GM12874 (cell line): ENCODE results near the gene PTCH1.

Experiments used
- TF ChIP-seq, protein P1 (sequence below): IDR thresholded peaks from 2 replicates; pipeline ENCODE4 v1.5.1; 2011; ENCODE audit warnings: low read depth, mild to moderate bottlenecking, control low read depth, low read length, moderate library complexity; ENCODE audit not compliant: insufficient read depth

The PTCH1 gene

DNA sequence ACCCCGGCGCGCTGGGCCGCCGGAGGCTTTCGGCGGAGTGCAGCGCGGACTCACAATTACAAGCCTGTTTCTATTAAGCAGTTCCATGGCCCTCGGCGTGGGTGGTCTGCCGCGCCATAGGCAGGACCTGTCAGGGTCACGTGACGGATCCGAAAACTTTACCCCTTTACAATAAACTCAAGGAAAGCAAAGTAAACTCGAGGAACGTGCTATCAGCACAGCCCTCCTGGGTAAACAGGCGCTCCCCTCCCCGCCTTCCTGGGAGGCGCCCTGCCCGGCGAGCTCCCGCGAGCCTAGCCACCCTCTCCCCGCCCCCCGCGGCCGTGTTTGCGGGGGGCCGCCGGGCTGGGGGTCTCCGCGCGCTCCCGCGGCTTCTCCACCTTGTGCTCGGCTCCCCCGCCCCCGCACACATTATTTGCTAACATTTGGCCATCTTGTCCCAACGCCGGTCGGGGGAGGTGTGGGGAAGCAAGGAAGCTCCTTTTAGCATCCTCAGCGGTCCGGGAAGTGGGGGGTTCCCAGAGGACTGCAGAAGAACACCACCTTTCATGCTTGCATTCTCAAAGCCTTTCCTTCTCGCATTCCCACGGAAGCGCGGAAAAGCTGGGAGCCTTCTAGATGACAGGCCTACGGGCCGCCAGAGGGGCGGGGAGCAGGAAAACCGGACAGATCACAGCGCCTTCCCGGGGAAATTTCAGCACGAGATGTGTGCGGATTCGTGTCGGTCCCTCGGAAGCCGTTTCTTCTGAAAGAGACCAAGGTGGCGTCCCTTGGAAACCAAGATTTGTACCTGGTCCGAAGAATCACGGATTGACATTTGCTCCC is at the start of gene PTCH1:
Gene PTCH1 (minus strand): TSS at position 238 of the 825 bp plus-strand sequence.
- TF ChIP-seq, protein P1, sequence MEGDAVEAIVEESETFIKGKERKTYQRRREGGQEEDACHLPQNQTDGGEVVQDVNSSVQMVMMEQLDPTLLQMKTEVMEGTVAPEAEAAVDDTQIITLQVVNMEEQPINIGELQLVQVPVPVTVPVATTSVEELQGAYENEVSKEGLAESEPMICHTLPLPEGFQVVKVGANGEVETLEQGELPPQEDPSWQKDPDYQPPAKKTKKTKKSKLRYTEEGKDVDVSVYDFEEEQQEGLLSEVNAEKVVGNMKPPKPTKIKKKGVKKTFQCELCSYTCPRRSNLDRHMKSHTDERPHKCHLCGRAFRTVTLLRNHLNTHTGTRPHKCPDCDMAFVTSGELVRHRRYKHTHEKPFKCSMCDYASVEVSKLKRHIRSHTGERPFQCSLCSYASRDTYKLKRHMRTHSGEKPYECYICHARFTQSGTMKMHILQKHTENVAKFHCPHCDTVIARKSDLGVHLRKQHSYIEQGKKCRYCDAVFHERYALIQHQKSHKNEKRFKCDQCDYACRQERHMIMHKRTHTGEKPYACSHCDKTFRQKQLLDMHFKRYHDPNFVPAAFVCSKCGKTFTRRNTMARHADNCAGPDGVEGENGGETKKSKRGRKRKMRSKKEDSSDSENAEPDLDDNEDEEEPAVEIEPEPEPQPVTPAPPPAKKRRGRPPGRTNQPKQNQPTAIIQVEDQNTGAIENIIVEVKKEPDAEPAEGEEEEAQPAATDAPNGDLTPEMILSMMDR, result no peak

DNA sequence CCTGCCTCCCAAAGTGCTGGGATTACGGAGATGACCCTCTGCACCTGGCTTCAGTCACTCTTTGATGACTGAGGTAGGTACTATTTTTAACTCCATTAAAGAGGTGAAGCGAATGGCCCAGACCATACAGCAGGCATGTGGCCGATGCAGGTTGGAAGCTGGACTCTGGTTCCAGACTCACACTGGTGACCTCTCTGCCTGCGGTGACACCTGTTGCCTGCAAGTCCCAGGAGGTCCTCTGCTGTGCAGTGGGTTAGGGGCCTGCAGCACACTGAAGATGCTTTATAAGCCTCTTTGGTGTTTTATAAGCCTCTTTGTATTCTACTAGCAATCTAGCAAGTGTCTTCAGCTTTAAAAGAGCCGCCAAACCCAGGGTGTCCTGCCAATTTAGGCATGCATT is 49.2 kb upstream of the PTCH1 start:
- TF ChIP-seq, protein P1, result no peak

DNA sequence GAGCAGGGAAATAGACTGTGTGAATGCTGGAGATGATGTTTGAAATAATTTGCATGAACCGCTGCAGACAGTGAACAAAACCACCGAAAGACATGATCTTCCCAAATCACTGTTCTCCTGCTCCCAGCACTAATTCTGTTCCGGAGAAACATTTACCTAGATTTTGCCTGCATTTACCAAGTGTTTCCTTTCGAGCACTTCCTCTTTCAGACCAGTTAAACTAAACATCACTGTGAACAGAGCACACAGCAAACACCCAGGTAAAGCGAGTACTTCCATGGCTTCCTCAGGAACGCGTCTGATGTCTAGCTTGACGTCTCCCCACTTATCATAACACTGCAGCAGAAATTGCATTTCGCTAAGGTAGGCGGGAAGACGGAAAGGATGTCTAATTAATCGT is 45.1 kb upstream of the PTCH1 start:
- TF ChIP-seq, protein P1, result no peak

DNA sequence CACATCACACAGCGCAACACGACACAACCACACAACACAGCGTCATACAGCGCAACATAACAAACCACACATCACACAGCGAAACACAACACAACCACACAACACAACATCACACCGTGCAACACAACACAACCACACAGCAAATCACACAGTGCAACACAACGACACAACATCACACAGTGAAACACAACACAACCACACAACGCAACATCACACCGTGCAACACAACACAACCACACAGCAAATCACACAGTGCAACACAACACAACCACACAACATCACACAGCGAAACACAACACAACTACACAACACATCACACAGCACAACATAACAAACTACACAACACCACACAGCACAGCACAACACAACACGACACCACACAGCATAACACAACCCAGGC is 40.4 kb upstream of the PTCH1 start:
- TF ChIP-seq, protein P1, result no peak

DNA sequence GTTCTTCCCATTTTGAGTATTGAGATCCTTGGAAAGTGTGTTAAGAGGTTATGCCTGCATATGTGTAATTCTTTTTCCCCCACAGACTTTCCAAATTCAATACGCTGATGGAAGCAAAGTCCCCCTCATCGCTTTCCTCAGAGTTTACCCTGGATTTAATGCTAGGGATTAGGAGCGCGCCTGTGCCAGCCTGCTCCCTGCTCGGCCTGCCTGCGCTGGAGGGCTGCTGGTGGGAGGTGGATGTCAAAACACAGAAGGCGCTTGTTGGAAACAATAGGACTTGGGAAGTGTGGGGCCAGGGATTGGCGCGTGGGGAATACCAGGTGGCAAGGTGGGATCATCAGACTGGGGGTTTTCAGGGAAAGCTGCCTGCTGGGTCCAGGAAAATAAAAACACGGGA is 39.8 kb upstream of the PTCH1 start:
- TF ChIP-seq, protein P1, result no peak

DNA sequence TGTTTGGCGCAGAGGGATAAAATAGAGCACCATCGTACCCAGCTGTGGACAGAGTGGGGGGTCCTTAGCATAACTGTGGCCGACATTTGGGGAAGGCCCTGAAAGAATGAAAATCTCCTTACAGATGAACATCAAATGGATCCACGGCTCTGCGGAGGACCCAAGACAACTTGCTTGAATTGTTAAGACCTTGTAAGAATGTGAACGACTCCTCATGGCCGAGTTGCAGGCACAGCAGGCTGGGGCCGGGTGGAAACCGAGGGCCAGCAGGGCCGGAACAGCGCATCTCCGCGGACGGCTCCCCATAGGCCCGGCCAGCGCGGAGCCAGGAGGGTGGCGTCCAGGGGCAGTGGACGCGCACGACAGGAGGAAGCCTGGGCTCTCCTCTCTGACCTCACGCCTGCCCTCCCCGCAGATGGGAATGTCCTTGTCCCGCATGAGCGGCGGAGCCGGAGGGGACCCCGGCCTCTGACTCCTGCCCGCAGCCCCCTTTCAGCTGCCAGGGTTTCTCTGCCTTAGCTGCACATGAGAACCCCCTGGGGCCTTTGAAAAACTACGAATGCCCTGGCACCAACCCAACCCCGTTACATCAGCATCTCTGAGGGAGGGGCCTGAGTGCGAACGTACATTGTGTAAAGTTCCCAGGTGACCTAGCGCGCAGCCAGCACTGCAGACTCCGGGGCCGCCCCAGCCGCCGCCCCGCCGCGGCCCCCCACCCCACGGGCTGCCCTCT is 36.2 kb upstream of the PTCH1 start:
- TF ChIP-seq, protein P1, result no peak

DNA sequence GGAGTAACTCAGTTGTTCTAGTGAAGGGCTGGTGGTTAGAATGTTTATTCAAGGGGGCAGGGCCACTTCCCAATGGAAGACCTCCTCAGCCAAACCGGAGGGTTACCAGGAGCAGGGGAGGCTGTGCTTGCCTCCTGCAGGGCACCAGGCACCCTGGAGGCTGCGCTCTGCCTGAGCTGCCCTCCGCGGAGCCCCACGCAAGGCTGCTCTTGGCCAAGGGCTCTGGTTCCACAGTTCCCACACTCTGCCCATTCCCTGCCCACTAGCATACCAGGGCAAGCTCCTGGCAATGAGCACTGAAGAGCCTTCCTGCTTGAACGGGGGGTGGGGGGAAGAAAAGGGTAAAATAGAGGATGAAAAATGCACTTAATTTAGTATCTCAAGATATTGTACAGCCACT is 35.5 kb upstream of the PTCH1 start:
- TF ChIP-seq, protein P1, result no peak
